GM12892 (cell line): ENCODE measurements around the gene MLANA.

Experiments used
- DNase-seq: peaks from one replicate; pipeline ENCODE4 v3.0.0; 2011; ENCODE audit not compliant: insufficient read length
- FAIRE-seq: peaks from 2 replicates; lab custom pipeline; 2011; peaks lifted over from hg19 to GRCh38; lab: Jason Lieb, UNC
- POLR2A ChIP-seq: IDR thresholded peaks from 2 replicates; pipeline ENCODE4 v1.6.1; 2011; ENCODE audit warnings: low read depth, low read length, control low read depth
- POLR2AphosphoS5 ChIP-seq: IDR thresholded peaks from 2 replicates; pipeline ENCODE4 v1.6.1; 2011; ENCODE audit warnings: low read depth, low read length, control low read depth
- TAF1 ChIP-seq: IDR thresholded peaks from 2 replicates; pipeline ENCODE4 v1.6.1; 2011; ENCODE audit warnings: low read depth, mild to moderate bottlenecking, control low read depth, low read length, borderline replicate concordance

MLANA gene

GRCh38 chr9:5892456-5893133 is 1.9 kb downstream of the MLANA start:
- FAIRE-seq, result no peak
- no peak for TF ChIP-seq POLR2AphosphoS5
- no peak for TF ChIP-seq TAF1
- TF ChIP-seq POLR2A, result no peak
- no peak for DNase-seq

GRCh38 chr9:5893134-5893505 is 2.4 kb downstream of the MLANA start:
- FAIRE-seq (no peak), DNase-seq (no peak)
- TF ChIP-seq POLR2AphosphoS5, result no peak
- no peak for TF ChIP-seq POLR2A
- TF ChIP-seq TAF1, result no peak

GRCh38 chr9:5893591-5894236 is 3.0 kb downstream of the MLANA start:
- no peak for FAIRE-seq
- DNase-seq, result no peak
- TF ChIP-seq TAF1 (no peak), POLR2A (no peak), POLR2AphosphoS5 (no peak)

- DNase-seq (no peak), FAIRE-seq (no peak)
- TF ChIP-seq POLR2A, result no peak
- no peak for TF ChIP-seq TAF1
- TF ChIP-seq POLR2AphosphoS5, result no peak
Measured at GRCh38 chr9:5894237-5894959, 3.7 kb downstream of the MLANA start.

- FAIRE-seq, result no peak
- DNase-seq, result no peak
- no peak for TF ChIP-seq TAF1
- TF ChIP-seq POLR2A, result no peak
- no peak for TF ChIP-seq POLR2AphosphoS5
Measured at GRCh38 chr9:5895782-5896181, 5.1 kb downstream of the MLANA start.

- no peak for FAIRE-seq
Measured at GRCh38 chr9:5896863-5897262, 6.2 kb downstream of the MLANA start.

GRCh38 chr9:5897851-5898250 is 7.2 kb downstream of the MLANA start:
- DNase-seq (no peak), FAIRE-seq (no peak)
- TF ChIP-seq POLR2AphosphoS5, result no peak
- no peak for TF ChIP-seq POLR2A
- TF ChIP-seq TAF1, result no peak

More at GRCh38 chr9:5896863-5897262, 6.2 kb downstream of the MLANA start:
- TF ChIP-seq POLR2AphosphoS5 (no peak), TAF1 (no peak), POLR2A (no peak)
- DNase-seq, result no peak

GRCh38 chr9:5899292-5899691 is 8.6 kb downstream of the MLANA start:
- FAIRE-seq (no peak), DNase-seq (no peak)
- TF ChIP-seq POLR2A, result no peak
- TF ChIP-seq TAF1, result no peak
- no peak for TF ChIP-seq POLR2AphosphoS5

- TF ChIP-seq POLR2AphosphoS5 (no peak), TAF1 (no peak), POLR2A (no peak)
- no peak for FAIRE-seq
- no peak for DNase-seq
Measured at GRCh38 chr9:5900622-5901021, 9.9 kb downstream of the MLANA start.

- DNase-seq, result no peak
Measured at GRCh38 chr9:5902377-5902776, 11.7 kb downstream of the MLANA start.

GRCh38 chr9:5908918-5909317 is 18.2 kb downstream of the MLANA start:
- no peak for TF ChIP-seq POLR2A
- no peak for TF ChIP-seq POLR2AphosphoS5
- TF ChIP-seq TAF1, result no peak
- DNase-seq (no peak), FAIRE-seq (no peak)

More at GRCh38 chr9:5902377-5902776, 11.7 kb downstream of the MLANA start:
- no peak for FAIRE-seq
- TF ChIP-seq TAF1 (no peak), POLR2A (no peak), POLR2AphosphoS5 (no peak)

- TF ChIP-seq POLR2AphosphoS5, result no peak
- no peak for TF ChIP-seq TAF1
- TF ChIP-seq POLR2A, result no peak
- DNase-seq (no peak), FAIRE-seq (no peak)
Measured at GRCh38 chr9:5909976-5910375, 19.3 kb downstream of the MLANA start.
